COLO829 (cell line): ENCODE measurements around the gene RPL26.

Experiments used
- DNase-seq: peaks from one replicate; pipeline ENCODE4 v3.0.0; 2012; ENCODE audit warnings: low spot score

Gene RPL26

DNA sequence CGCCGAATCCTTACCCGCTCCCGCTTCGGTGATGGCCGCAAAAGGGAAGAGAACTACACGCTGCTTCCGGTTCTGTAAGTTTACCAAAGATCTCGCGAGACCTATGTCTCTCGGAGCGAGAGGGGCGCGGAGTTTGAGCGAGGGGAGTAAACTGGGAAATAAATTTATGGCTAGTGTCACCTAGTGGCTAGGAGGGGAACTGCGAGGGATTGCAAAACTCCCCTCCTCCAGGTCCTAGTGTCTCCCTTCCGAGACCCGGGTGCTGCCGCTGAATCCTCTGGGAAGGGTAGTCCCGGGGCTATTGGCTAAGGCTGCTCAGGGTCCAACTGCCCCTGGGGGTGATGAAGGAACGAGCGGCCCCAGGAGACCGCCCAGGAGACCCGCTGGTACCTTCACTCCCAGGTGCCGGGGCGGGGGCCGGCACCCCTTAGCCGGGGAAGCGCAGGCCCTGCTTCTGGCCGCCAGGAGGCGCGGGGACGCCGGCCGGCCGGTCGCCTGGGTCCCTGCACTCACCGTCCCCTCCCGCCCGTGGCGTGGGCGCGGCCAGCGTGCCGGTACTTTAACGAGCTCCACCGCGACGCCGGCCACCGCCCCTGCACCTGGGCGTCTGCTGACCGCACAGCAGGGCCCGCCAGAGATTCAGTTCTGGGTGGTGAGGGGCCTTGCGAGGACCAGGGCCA lies at the start of gene RPL26:
Gene RPL26 (minus strand): TSS at position 51 of the 680 bp plus-strand sequence. CDS start 883 bp downstream, outside the sequence.
- peak; percentile 97 for DNase-seq

DNA sequence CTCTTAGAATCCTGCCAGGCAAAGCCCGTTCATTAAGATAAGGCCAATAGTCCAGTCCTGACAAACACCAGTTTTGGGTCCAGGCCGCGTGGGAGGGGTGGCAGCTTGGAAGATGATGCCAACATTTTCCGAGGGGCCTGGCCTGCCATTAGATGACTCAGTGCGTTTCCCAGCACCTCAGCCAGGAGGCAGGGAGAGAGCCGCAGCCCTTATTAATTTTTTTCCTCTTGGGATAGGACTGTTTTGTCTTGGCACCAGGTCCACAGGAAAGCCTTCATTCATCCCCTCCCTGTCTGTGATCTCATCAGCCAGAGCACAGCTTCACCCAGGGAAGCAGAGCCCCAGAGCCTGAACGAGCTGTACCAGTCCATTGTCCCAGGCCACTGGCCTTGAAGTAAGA lies 48.0 kb upstream of the RPL26 start:
- no peak for DNase-seq

DNA sequence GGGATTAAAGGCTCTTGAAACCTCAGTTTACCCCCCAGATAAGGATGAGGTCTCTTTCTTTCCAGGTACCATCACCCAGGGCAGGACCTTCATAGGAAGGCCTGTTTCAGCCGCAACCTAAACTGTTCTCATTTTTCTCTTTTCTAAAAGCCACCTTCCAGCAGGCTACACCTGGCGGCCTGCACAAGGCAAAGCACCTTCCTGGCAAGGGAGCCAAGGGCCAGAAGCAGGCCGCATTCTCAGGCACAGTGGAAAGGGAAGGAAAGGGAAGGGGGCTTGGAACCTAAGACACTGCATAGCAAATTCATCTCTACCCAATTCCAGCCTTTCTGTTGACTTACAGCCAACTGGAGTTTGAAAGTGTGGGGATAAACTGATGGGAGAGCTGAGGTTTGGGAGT lies 43.8 kb upstream of the RPL26 start:
- no peak for DNase-seq

DNA sequence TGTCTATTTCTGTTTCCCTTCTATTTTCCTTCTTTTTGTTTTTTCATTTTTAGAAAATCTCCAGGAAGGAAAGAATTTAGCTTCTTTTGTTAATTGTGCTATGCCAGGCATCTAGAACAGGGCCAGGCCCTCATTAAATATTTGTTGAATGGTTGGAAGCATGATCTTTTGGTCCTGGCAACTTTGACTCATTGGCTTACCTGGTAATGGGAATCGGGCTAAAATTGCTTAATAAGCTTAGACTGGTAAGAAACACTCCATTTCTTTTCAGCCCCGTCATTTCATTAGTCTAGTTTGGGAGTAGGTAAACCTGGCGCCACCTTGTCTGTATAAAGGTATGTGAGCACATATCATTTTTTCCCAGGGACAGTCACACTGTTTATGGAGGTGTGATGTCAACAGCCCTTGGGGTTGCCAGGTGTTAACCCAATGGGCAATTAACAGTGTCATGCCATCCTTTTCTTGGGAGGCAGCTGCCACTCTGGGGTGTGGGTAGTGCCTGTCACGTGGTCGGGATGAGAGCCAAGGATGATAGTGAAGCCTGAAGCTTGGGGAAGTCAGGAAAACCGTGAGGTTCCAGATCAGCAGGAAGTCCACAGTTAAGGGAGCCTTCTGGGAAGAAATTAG lies 43.2 kb upstream of the RPL26 start:
- DNase-seq: no peak

DNA sequence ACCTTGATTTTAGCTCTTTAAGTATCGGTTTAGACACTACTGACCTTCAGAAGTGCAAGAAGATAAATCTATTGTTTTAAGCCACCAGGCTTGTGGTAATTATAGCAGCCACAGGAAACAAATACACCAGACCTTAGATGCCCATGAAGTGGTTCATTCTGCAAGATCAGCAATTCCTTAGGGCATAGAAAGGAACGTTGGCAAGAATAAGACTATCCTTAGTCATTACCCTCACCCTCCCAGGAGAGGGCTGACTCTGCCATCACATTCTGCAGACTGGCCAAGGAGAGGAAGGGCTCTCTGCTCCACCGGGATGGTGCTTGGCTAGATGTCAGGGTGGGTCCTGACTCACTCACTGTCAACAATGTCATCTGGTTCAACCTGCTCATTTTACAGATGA lies 38.6 kb upstream of the RPL26 start:
- no peak for DNase-seq

DNA sequence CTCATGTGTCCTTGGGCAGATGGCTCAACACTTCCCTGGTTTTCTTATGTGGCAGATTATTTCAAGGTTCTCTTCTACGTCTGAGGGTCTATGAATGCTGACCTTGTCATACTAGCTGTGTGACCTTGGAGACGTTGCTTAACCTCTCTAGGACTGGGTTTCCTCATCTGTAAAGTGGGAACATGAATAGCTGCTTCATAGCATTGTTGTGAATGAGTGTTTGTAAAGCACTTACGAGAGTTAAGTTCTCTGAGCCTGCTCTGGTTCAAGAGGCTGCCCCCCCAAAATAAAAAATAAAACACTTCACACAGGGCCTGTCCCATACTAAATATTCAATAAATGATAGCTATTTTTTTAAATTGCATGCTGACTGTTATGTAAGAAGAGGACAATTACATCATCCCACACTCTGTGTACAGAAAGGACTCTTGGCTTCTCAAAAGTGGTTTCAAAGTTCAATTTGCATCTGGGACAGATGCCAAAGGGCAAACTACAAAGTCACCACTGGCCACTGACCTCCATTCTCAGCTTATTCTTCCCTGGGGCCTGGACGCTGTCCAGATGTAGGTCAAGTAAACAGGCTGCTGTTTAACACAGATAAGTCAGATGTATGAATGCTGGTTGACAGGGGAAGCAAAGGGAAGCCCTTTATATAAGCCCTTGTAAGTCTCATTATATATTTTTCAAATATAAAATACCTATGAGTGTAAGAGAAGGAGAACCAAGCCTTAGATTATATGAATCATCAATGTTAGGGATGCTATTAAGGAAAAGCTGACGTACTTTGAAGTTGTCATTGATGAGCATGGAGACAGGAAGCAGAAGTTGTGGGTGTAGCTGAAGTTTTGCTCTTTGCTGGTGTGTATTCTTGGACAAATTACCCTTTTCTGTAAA lies 37.3 kb upstream of the RPL26 start:
- DNase-seq: no peak

DNA sequence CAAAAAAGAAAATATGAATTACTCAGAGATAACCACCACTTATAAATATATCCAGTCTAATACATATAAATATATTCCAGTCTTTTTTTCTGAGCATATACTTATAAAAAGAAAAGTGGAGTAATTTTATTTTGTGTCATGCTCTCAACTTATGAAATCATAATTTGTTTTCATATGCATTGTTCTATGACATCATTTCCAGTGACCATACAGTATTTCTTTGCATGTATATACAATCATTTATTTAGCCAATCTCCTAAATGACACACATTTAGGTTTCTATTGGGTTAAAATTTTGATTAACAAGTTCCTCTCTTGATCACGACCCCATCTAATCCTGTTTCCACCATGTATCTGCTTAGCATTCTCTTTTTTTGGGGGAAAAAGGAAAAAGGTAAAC lies 36.3 kb upstream of the RPL26 start:
- DNase-seq: no peak

DNA sequence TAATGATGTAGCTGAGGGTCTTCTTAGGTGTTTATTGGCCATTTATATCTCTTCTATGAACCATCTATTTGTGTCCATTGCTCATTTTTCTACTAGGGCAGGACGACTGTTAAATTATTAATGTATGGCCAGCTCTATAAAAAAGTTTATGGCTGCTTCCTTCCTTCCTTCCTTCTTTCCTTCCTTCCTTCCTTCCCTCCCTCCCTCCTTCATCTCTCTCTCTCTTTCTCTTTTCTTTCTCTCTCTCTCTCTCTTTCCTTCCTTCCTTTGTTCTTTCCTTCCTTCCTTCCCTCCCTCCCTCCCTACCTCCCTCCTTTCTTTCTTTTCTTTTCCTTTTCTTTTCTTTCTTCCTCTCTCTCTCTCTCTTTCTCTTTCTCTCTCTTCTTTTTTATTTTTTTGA lies 35.5 kb upstream of the RPL26 start:
- DNase-seq: no peak

DNA sequence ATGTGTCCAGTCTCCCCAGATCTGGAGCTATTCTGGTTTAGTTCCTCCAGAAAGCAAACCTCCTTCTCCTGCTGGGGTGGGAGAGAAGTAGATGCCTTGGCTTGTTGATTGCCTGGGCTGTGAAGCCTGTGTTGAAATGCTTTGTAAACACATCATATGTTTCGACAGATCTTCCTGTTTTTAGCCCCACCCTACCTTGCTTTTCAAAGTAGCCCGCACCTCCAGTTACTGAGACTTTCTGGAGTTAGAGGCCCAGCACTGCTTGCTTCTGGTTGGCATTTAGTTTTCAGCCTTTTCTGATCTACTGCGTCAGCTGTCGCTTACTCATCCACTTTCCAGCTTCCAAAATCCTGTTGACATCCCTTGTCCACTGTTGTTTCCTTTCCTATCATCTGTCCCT lies 34.8 kb upstream of the RPL26 start:
- no peak for DNase-seq

DNA sequence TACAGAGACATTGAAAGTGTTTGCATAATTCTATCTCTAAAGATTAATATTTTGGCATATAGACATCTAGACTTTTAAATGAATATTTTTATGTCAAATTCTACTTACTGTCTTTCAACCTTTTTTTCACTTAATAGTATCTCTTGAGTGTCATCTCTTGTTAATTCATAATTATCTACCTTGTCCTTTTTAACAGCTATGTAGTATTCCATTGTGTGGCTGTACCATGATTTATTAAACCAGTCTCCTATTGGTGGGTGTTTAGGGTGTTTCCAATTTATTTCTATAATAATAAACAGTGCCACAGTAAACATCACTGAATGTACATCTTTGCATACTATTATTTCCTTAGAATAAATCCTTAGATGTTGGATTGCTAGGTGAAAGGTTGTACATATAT lies 30.9 kb upstream of the RPL26 start:
- no peak for DNase-seq

DNA sequence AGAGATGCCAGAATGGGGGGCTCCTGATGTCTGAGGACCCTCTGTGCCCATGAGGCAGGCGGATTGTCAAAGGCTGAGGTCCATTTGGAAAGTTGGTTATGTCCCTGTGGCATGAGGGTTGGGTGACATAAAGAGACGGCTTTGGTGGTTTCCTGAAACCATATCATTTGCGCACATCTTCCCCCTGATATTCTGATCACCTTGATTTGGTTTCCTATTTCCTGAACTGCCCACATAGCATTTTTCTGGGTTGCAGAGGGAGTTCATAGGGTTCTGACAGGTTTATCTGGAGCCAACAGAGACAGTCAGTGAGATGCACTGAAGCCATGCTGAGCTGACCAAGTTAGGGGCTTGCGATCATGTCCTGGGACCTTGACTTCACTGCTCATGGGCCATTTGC lies 30.3 kb upstream of the RPL26 start:
- no peak for DNase-seq

DNA sequence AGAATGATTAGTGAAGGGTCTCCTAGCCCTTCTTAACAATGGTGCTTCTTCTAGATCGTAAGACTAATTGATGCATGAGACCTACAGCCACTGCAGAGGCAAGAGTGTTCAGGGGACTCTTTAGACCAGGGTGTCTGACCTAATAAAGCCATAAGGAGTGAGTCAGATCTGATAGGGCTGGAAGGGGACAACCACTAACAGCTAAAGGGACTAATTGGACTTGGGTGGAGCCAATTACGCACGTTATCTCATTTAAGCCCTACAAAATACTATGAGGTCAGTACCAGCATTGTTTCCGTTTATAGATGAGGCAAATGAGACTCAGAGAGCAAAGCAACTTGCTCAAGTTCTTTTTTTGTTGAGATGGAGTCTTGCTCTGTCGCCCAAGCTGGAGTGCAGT lies 29.1 kb upstream of the RPL26 start:
- DNase-seq: no peak

DNA sequence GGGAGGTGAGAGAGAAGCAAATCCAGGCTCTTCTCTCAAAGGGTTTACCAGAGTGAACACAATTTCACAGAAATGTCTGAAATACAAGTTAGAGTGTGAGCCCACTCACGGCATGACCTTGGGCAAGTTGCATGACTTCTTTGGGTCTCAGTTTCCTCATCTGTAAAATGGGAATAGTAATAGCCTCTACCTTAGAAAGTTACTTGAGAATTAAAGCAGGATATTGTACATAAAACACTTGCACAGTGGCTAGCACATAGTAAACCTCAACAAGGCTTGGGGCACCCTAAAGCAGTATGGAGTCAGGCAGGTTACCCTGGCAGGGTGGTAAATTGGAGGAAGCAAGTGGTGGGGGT lies 27.9 kb upstream of the RPL26 start:
- no peak for DNase-seq

DNA sequence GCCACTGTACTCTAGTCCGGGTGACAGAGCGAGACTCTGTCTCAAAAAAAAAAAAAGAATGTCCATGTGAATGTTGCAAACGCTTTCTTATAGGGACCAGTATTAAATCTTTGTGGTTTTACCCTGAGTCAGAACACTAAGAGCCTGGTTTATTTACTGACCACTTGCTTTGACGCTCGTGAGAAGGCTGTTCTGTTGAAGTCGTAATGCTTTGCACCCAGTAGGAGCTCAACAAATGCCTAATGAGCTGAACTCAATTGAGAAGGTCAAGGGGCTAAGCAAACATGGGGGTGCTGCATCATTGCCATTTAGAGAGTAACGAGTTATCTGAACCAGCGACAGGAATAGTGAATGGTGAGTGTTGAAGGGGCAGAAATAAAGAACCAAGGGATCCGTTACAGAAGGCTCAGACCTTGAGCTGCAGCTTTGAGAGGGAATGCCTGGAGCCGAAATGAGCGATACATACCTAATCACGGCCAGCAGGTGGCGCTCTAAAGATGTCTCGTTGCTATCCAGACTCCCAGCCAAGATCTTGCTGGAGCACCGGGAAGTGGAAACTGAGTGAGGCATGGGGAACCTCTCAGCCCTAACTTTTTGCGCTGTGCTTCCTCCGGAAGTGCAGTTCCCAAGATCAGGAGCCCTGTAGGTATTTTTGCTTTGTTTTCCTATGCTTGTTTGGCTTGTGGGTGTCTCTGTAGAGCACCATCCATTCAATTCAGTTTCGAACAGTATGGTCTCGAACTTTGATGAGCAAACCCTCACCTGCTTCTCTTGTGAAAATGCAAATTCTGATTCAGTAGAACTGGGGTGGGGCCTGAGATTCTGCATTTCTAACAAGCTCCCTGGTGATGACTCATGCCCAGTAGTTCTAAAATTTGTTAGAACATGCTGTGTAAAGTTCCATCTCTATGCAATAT lies 27.2 kb upstream of the RPL26 start:
- peak; percentile 70 for DNase-seq

DNA sequence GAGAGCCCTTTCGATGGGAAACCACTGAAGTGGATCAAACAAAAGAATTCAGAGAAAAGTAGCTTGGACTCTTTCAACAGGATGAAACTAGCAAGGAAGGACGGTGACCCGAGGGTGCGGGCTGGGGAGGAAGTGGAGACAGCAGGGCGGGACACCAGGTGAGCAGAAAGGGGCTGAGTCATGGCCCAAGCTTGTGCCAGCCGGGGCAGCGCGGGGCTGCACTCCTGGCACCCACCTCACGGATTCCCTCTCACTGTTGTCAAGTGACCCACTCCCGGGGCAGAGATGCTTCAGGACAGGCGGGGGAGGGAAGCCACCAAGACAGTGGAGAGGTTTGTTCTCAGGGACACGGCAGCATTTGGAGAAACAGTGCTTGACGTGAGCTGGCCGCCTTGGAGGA lies 25.4 kb upstream of the RPL26 start:
- peak; percentile 57 for DNase-seq

DNA sequence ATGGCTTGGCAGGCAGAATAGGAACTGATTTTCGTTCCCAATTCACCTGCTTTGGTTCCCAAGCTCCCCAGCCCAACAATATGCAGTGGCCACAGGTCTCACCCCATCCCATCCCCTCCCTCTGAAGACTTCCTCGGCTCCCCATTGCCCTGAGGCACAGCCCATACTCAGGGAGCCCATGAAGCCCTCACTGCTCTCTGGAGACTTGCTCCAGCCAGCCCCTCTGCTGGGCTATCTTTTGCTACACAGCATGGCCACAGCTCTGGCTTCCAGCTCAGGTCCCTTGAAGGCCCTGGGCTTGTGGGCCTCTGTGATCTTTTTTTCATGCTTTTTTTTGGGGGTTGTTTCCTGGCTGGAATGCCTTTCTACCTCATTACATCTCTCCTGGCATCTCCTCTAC lies 23.2 kb upstream of the RPL26 start:
- DNase-seq: no peak

DNA sequence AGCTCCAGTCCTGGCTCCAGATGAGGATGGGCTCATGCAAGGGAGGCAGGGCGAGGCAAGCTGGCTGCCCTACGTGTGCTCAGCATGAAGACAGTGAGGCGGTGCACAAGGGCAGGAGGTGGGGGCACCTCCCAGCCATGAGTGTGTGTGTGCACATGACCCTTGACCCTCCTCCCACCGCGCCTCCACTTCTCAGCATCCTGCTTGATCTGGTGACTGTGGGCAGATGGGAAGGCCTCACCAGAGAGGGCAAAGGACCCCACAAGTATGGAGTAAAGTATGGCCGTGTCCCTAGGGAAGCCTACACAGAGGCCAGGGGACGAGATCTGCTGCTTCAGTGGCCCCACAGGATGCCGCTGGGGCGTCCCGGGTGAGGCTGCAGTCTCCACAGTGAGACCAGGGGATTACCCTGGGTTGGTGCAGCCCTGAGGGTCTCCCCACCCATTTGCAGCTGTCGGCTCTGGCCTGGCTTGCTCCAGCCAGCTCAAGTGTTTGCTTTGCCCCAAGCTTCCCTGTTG lies 22.6 kb upstream of the RPL26 start:
- no peak for DNase-seq

DNA sequence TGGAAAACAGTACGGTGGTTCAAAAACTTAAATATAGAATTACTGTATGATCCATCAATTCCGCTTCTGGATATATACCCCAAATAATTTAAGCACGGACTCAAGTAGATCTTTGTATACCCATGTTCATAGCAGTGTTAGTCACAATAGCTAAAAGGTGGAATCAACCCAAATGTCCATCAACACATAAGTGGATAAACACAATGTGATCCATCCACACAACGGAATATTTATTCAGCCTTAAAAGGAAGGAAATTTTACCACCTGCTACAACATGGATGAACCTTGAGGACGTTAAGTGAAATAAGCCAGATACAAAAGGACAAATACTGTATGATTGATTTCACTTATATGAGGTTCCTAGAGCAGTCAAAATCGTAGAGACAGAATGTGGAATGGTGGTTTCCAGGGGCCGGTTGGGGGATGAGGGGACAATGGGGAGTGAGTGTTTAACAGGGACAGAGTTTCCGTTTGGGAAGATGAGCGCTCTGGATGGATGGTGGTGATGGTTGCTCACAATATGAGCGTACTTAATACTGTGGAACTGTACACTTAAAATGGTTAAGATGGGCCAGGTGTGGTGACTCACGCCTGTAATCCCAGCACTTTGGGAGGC lies 20.0 kb upstream of the RPL26 start:
- no peak for DNase-seq

DNA sequence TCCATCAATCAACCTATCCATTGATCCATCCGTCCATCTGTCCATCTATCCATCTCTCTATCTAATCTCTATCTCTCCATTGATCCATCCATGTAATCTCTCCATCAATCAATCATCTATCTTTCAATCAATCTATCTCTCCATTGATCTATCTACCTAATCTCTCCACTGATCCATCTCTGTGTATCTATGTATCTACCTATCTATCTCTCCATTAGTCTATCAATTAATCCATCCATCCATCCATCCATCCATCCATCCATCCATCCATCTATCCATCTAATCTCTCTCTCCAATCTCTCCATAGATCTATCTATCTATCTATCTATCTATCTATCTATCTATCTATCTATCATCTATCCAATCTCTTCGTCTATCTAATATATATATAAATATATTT lies 18.1 kb upstream of the RPL26 start:
- DNase-seq: no peak

DNA sequence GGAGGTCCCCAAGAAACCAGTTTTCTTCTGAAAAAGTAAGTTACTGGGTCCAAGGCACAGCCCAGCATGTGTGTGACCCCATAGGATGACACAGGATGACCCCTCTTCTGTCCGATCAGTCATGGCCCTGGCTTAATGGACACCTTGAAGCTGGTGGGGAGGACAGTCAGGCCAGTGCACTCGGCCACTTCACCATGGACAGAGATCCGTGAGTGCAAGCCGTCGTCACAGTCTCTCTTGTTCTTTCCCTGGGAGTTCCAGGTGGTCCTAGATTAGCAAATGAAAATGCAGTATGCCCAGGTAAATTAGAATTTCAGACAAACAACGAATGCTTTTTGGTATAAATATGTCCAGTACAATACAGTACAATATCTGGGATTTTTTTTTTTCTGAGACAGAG lies 16.0 kb upstream of the RPL26 start:
- no peak for DNase-seq

DNA sequence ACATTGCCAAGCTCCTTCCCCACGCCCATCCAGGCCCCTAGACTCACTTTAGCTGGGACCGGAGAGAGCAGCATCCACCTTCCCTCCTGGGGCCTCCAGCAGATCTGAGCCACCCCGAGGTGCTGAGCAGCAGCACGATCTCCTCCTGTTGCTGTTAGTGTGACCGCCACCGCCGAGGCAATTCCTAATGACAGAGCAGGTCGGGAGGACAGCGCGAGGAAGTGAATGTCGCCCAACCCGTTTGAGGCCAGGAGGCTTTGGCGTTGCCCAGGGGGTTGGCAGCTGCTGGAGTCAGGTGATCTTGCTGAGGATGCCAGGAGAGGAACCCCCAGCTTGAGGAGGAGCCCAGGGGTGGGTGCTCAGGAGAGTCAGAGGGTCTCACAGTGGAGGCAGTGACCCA lies 14.6 kb upstream of the RPL26 start, which contains the start of gene RNF222:
Gene RNF222 (minus strand): TSS at position 192 of the 400 bp plus-strand sequence. CDS start 4,366 bp downstream, outside the sequence.
- DNase-seq: no peak
